PC-9 (cell line): Measurements from ENCODE around the gene ANXA6. TPM values are rescaled to one million over a fixed set of nuclear protein-coding genes. Genes with fewer than 3 reads are reported as not detected.

Source experiments
- BruUV-seq: library from RNA; stranded (reverse); fragments of 400-500 nt; replicated peaks from 2 replicates; lab custom pipeline; 2021; lab: Mats Ljungman, UMichigan
- CTCF ChIA-PET: fragments of 300-600 bp; sonication (Branson Sonifier 250); formaldehyde crosslinking; loops from one replicate; lab custom pipeline; 2022; ENCODE audit warnings: antibody characterized with exemption; lab: Charles Lee
- POLR2A ChIA-PET: fragments of 300-600 bp; sonication (Branson Sonifier 250); formaldehyde crosslinking; loops from one replicate; lab custom pipeline; 2022; ENCODE audit warnings: antibody characterized with exemption; ENCODE audit not compliant: unreplicated experiment; lab: Charles Lee
- DNase-seq, 2 experiments: peaks; one replicate each; pipeline versions ENCODE4 v3.0.0 to v3.0.0-alpha.2; 2015 to 2022; ENCODE audit warnings: mixed read lengths in 1 of 2
- H2AFZ ChIP-seq: fragments of 200-600 bp; sonication (generic); 2 replicates; pipeline ENCODE4 v1.8.1; 2017; ENCODE audit warnings: antibody characterized with exemption
- H3F3A ChIP-seq: fragments of 200-600 bp; sonication (generic); 2 replicates; pipeline ENCODE4 v1.8.1; 2017; ENCODE audit warnings: antibody characterized with exemption, mild to moderate bottlenecking, low read depth; ENCODE audit not compliant: insufficient read depth
- H3K27ac ChIP-seq: fragments of 200-600 bp; sonication (generic); 2 replicates; pipeline ENCODE4 v1.6.1; 2016; ENCODE audit warnings: mixed run types
- H3K27me3 ChIP-seq: fragments of 200-600 bp; sonication (generic); 2 replicates; pipeline ENCODE4 v1.6.1; 2016; ENCODE audit warnings: low read depth, mixed run types; ENCODE audit not compliant: insufficient read depth
- H3K36me3 ChIP-seq: fragments of 200-600 bp; sonication (generic); 2 replicates; pipeline ENCODE4 v1.6.1; 2016; ENCODE audit warnings: low read depth, mixed run types
- H3K4me1 ChIP-seq: fragments of 200-600 bp; sonication (generic); replicated peaks from 2 replicates; pipeline ENCODE4 v1.6.1; 2016; ENCODE audit warnings: mixed run types; ENCODE audit not compliant: insufficient read depth
- H3K4me2 ChIP-seq: fragments of 200-600 bp; sonication (generic); 2 replicates; pipeline ENCODE4 v1.6.1; 2017; ENCODE audit warnings: mixed run types
- H3K4me3 ChIP-seq: fragments of 200-600 bp; sonication (generic); 2 replicates; pipeline ENCODE4 v1.6.1; 2016; ENCODE audit warnings: mixed run types
- H3K79me2 ChIP-seq: fragments of 200-600 bp; sonication (generic); 2 replicates; pipeline ENCODE4 v1.6.1; 2017; ENCODE audit warnings: low read depth, mixed run types
- H3K9me2 ChIP-seq: fragments of 200-600 bp; sonication (generic); 2 replicates; pipeline ENCODE4 v1.8.1; 2017; ENCODE audit warnings: mild to moderate bottlenecking; ENCODE audit not compliant: insufficient read depth
- H3K9me3 ChIP-seq: fragments of 200-600 bp; sonication (generic); 2 replicates; pipeline ENCODE4 v1.8.1; 2016; ENCODE audit warnings: low read depth; ENCODE audit not compliant: insufficient read depth
- H4K20me1 ChIP-seq: fragments of 200-600 bp; sonication (generic); 2 replicates; pipeline ENCODE4 v1.8.1; 2017; ENCODE audit not compliant: insufficient read depth
- EZH2 ChIP-seq: fragments of 200-600 bp; sonication (generic); IDR thresholded peaks from 2 replicates; pipeline ENCODE4 v1.8.0; 2017; ENCODE audit warnings: antibody characterized with exemption, low read depth
- intact Hi-C: fragments of 100-400 bp; cut with micrococcal nuclease; formaldehyde crosslinking; loops from one replicate; pipeline ENCODE4 v1.10.0; 2022; ENCODE audit not compliant: unreplicated experiment
- total RNA-seq: library from RNA; stranded (reverse); gene quantifications from 2 replicates; pipeline ENCODE4 v1.2.3, GENCODE V29; 2021
- TF ChIP-seq, protein P1 (sequence below): fragments of 200-600 bp; sonication (generic); conservative IDR thresholded peaks from 2 replicates; pipeline ENCODE4 v1.6.1; 2017; ENCODE audit warnings: mixed run types, antibody characterized with exemption, mild to moderate bottlenecking, moderate library complexity

Gene ANXA6
- total RNA-seq, 1 experiment from 2014 or later: 22.4 TPM

DNA sequence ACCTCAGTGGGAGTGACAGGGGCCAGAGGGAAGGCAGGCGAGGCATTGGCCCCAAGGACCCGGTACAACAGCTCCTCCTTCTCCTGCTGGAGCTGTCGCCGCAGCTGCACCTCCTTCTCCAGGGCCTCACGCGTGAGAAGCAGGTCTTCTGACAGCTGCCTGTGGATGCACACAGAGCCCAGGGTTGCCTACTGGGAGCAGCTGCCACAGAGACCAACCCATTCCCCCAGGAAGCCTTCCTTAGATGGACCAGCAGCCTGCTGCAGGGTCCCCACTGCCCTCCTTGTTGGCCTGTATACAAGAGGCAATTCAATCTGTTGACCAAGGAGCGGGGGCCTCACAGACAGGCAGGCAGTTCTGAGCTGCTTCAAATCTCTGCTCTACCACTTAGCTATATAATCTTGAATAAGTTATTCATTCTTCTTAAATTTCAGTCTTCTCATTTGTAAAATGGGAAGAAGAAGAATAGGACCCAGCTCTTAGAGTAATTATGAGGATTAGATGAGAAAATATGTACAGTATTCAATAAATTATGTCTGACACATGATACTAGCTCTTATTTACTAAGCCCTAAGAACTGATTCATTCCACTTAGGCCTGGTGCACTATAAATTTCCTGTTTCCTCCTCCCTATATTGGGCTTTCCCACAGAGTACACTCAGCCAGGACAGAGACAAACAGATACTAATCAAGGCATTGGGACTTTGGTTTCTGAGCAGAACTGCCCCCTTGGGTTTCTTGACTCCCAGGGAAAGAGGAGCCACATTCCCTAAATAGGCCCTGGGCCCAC is 26.1 kb upstream of the ANXA6 start:
- H3K79me2 ChIP-seq: no peaks in the 10 kb centered on the region
- no peaks in the 10 kb centered on the region for H3K36me3 ChIP-seq
- no peak overlapping the region for H3K27ac ChIP-seq
- ChIA-PET POLR2A (no interaction called here), CTCF (no interaction called here)
- H3F3A ChIP-seq: no peaks in the 10 kb centered on the region
- no peak overlapping the region for H3K4me3 ChIP-seq
- intact Hi-C loops: no loop called here
- H3K4me1 ChIP-seq: no peaks in the 10 kb centered on the region
- no peak overlapping the region for H2AFZ ChIP-seq
- no TSS peak for BruUV-seq
- TF ChIP-seq EZH2: no peak
- TF ChIP-seq, protein P1, sequence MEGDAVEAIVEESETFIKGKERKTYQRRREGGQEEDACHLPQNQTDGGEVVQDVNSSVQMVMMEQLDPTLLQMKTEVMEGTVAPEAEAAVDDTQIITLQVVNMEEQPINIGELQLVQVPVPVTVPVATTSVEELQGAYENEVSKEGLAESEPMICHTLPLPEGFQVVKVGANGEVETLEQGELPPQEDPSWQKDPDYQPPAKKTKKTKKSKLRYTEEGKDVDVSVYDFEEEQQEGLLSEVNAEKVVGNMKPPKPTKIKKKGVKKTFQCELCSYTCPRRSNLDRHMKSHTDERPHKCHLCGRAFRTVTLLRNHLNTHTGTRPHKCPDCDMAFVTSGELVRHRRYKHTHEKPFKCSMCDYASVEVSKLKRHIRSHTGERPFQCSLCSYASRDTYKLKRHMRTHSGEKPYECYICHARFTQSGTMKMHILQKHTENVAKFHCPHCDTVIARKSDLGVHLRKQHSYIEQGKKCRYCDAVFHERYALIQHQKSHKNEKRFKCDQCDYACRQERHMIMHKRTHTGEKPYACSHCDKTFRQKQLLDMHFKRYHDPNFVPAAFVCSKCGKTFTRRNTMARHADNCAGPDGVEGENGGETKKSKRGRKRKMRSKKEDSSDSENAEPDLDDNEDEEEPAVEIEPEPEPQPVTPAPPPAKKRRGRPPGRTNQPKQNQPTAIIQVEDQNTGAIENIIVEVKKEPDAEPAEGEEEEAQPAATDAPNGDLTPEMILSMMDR: no peak
- DNase-seq: peak in 1 of 2 experiments; percentile 37
- H3K4me2 ChIP-seq: no peak overlapping the region
- no peaks in the 10 kb centered on the region for H3K9me3 ChIP-seq
- H4K20me1 ChIP-seq: no peaks in the 10 kb centered on the region
- H3K9me2 ChIP-seq: no peaks in the 10 kb centered on the region
- no peaks in the 10 kb centered on the region for H3K27me3 ChIP-seq

DNA sequence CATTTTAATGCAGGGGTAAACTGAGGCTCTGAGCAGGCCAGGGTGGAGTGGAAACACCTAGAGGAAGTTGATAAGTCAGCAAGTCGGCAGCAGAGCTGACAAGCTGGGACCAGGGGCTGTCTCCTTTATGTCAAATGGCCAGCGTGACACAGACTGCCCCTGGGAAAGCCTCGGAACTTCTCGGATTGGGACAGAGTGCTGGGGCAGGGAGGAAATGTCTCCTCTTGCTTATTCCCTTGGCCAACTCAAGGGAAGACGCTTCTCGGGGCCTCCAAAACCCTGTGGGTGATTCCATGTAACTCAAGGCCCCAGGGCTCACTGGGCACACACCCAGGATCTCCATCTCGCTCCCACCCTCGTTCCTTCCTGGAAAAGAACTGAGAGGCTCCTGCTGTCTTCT is 25.4 kb upstream of the ANXA6 start:
- CTCF ChIA-PET: no interaction called here
- BruUV-seq: no TSS peak

DNA sequence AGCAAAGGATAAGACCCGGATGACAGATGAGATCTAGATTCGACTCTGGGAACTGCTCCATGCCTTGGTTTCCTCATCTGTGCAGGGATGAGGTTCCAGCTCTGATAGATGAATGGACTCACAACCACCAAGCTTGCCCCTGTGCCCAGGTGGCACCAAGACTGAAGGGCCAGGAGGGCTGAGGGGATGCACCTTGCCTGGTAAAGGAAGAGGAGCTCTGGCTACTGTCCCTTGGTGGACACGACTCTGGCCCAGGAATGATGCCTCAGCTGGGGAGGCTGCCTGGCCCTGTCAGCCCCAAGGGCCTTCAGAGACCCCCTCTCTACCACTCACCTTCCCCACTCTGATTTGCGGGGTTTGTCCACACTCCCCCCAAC is 24.9 kb upstream of the ANXA6 start:
- POLR2A ChIA-PET: no interaction called here
- Histone ChIP-seq H3K27me3 (peaks cover 6% of the 10 kb centered on the region; the same call in 1 of the 2 replicates), H3K9me2 (no peaks in the 10 kb centered on the region), H3K4me2 (no peak overlapping the region), H2AFZ (no peak overlapping the region), H3K4me3 (no peak overlapping the region), H3K9me3 (no peaks in the 10 kb centered on the region), H3K4me1 (no peaks in the 10 kb centered on the region), H3K27ac (no peak overlapping the region), H4K20me1 (no peaks in the 10 kb centered on the region), H3F3A (no peaks in the 10 kb centered on the region), H3K36me3 (no peaks in the 10 kb centered on the region), H3K79me2 (no peaks in the 10 kb centered on the region)
- intact Hi-C loops: no loop called here
- BruUV-seq: no TSS peak
- no peak for DNase-seq
- CTCF ChIA-PET: no interaction called here
- TF ChIP-seq EZH2: no peak
- TF ChIP-seq, protein P1: no peak

More for the DNA sequence above, 25.4 kb upstream of the ANXA6 start:
- H3F3A ChIP-seq: no peaks in the 10 kb centered on the region
- no peaks in the 10 kb centered on the region for H3K9me2 ChIP-seq
- H3K4me2 ChIP-seq: no peak overlapping the region
- peaks cover 4% of the 10 kb centered on the region; the same call in 1 of the 2 replicates for H3K27me3 ChIP-seq
- H2AFZ ChIP-seq: no peak overlapping the region
- H4K20me1 ChIP-seq: no peaks in the 10 kb centered on the region
- TF ChIP-seq EZH2: no peak
- TF ChIP-seq, protein P1: no peak
- no peak overlapping the region for H3K27ac ChIP-seq
- H3K4me3 ChIP-seq: no peak overlapping the region
- intact Hi-C loops: no loop called here
- DNase-seq: no peak
- no peaks in the 10 kb centered on the region for H3K79me2 ChIP-seq
- no peaks in the 10 kb centered on the region for H3K9me3 ChIP-seq
- POLR2A ChIA-PET: no interaction called here
- H3K4me1 ChIP-seq: no peaks in the 10 kb centered on the region
- H3K36me3 ChIP-seq: no peaks in the 10 kb centered on the region
